NCI-H1105 treated with DMSO at 0.1 percent for 48 hours (cell line): ENCODE results near the gene NARS2.

ENCODE experiments used
- DNase-seq: peaks from one replicate; lab custom pipeline; 2025; lab: John Stamatoyannopoulos, UW

Gene NARS2

DNA sequence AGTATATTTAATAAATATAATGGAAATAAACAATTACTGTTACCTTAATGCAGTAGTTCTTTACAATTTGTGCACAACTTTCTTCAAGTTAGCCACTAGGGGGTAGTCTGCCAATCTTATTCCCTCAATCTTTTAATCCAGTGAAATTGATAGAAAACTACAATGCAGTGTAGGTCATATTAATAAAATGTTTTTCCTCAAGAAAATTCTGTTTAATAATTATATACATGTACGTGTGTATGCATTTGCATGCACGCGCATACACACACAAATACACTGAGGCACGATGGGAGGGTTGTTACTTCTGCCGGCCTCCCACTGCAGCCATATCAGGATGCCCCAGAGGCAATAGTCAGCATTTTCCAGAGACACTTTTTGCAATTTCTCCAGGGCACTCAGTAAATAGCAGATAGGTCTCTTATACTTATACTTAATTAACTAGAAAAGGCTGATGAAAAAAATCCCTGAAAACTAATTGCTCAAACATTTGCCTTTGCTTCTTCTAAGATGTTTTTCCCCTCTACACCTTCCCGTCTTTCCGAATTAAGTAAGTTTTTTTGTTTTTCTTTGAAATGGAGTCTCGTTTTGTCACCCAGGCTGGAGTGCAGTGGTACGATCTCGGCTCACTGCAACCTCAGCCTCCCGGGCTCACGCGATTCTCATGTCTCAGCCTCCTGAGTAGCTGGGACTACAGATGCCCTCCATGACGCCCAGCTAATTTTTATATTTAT is 160.2 kb downstream of the NARS2 start:
- peak; percentile 36 for DNase-seq

DNA sequence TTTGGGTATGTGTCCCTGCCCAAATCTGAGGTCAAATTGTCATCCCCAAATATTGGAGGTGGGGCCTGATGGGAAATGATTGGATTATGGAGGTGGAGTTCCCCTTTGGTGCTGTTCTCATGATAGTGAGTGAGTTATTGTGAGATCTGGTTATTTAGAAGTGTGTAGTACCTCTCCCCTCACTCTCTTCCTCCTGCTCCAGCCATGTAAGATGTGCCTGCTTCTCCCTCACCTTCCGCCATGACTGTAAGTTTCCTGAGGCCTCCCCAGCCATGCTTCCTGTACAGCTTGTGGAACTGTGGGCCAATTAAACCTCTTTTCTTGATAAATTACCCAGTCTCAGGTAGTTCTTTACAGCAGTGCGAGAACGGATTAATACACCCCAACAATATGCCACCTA is 166.0 kb downstream of the NARS2 start:
- DNase-seq = no peak

GRCh38 chr11:78406568-78407196 is 168.0 kb downstream of the NARS2 start:
- DNase-seq = no peak

DNA sequence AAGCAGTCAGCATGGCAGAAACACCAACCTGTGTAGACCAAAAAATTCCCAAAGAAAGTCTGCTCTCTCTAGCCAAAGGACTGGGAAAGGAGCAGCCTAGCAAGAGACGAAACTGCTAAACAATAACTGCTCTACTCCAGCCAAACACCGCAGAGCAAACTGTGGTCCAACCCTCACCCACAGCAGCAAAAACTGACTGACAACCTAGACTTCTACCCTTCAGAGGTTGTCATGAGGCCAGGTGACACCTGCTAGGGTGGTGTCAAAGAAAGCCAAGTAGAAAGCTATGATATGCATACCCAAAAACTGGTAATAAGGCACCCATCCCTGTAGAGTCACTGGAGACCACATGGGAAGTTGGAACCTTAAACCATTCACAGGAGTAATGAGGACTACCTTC is 168.9 kb downstream of the NARS2 start:
- DNase-seq = no peak

DNA sequence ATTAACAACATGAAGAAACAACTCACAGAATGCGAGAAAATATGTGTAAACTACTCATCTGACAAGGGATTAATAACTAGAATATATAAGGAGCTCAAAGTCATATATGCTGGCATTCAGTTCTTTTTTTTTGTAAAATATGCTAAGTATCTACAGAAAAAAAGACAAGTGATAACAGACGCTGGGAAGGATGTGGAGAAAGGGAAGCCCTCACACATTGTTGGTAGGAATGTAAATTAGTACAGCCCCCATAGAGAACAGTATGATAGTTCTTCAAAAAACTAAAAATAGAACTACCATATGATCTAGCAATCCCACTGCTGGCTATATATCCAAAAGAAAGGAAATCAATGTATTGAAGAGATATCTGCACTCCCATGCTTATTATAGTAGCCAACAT is 170.9 kb downstream of the NARS2 start:
- DNase-seq = no peak

DNA sequence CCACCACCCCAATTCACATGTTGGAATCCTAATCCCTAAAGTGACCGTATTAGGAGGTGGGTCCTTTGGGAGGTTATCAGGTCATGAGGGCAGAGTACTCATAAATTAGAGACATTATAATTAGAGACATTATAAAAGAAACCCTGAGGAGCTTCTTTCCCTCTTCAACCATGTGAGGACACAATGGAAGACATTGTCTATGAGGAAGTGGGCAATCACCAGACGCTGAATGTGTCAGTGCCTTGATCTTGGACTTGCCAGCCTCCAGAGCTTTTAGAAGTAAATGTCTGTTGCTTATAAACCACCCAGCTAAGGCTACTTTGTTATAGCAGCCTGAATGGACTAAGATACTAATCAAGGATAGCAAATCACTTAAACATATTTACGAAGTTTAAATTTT is 171.8 kb downstream of the NARS2 start:
- DNase-seq = no peak

DNA sequence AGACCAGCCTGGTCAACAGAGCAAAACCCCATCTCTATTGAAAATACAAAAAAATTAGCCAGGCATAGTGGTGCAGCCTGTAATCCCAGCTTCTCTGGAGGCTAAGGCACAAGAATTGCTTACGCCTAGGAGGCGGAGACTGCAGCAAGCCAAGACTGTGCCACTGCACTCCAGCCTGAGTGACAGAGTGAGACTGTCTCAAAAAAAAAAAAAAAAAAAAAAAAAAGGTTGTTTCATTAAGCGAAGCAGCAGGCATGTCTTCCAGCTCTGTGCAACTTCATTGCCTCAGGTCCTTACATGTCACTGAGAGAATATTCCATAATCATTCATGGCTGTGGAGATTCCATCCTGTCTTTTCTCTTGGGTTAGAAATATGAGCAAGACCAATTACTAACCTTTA is 174.0 kb downstream of the NARS2 start:
- no peak for DNase-seq

GRCh38 chr11:78400116-78400515 is 174.5 kb downstream of the NARS2 start:
- no peak for DNase-seq

GRCh38 chr11:78399136-78399535 is 175.5 kb downstream of the NARS2 start:
- no peak for DNase-seq

GRCh38 chr11:78398715-78399114 is 175.9 kb downstream of the NARS2 start:
- DNase-seq = no peak

- no peak for DNase-seq
These were observed 177.3 kb downstream of the NARS2 start for GRCh38 chr11:78397398-78397797.

DNA sequence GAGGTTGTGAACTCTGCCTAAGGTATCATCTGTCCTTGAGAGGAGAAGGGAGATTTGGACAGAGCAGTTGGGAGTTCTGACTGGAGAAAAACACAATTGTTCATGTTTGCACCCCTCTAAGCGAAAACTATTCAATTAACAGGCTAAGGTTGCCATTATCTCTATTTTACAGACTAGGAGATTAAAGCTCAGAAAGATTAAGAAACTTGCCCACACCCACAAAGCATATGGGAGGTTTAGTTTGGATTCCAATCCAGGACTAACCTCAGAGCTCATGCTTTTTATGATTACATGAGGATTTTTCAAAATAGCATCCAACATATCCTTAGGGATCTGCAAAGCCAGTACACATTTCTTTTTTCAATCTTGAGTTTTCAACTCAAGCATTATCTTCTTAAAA is 179.1 kb downstream of the NARS2 start:
- DNase-seq = no peak

GRCh38 chr11:78392854-78393253 is 181.8 kb downstream of the NARS2 start:
- DNase-seq = no peak

GRCh38 chr11:78391424-78391823 is 183.2 kb downstream of the NARS2 start:
- DNase-seq = no peak

DNA sequence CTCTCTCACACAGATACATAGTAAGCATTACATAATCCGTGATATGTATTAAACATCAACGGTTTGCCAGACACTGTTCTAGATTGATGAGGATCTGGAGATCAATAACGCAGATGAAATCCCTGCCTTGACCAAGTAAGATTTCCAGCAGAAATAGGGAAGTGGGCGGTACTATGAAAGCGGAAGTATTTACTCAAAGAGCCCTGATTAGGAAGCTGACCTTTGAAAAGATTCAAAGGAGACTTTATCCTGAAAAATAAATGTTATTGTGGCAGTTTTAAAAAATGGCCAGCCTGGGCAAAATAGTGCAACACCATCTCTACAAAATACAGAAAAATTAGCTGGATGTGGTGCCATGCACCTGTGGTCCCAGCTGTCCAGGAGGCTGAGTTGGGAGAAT is 183.9 kb downstream of the NARS2 start:
- no peak for DNase-seq

GRCh38 chr11:78386215-78386941 is 188.3 kb downstream of the NARS2 start:
- no peak for DNase-seq
